Measurements from ENCODE around the gene REEP6.
A peak's percentile ranks its signal among the peaks of the same experiment; 100 is the strongest.

The REEP6 gene

DNA sequence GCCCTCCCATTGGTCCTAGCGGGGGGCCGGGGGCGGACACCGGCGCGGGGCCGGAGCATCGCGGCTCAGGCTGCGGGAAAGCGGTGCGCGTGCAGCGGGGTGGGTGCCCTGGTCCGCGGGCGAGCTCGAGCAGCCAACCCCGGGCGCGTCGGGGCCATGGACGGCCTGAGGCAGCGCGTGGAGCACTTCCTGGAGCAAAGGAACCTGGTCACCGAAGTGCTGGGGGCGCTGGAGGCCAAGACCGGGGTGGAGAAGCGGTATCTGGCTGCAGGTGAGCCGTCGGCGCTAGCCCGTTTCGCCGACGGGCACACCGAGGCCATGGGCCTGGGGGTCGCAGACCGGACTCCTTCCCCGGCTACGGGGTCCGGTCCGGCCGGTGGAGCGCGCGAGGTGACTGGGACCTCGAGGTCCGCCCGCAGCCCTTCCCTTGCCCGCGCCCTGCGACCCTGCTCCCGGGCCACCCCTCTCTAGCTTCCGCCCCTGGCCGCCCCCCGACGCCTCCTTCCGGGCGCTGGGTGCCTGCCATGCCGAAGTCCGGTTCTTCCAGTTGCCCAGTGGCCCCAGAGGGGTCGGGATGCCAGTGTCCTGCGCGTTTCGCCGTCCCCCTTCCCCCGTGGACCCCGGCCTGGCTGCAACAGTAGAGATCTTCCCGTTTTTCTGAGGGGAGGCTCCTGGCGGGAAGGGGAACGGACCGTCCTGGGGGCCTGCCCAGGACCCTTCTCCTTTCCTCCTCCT lies at the start of gene REEP6:
TSS of gene REEP6 (plus strand) at position 68 of the 735 bp plus-strand sequence. CDS start at position 157, 89 bp downstream.
- DNase-seq = no peak

DNA sequence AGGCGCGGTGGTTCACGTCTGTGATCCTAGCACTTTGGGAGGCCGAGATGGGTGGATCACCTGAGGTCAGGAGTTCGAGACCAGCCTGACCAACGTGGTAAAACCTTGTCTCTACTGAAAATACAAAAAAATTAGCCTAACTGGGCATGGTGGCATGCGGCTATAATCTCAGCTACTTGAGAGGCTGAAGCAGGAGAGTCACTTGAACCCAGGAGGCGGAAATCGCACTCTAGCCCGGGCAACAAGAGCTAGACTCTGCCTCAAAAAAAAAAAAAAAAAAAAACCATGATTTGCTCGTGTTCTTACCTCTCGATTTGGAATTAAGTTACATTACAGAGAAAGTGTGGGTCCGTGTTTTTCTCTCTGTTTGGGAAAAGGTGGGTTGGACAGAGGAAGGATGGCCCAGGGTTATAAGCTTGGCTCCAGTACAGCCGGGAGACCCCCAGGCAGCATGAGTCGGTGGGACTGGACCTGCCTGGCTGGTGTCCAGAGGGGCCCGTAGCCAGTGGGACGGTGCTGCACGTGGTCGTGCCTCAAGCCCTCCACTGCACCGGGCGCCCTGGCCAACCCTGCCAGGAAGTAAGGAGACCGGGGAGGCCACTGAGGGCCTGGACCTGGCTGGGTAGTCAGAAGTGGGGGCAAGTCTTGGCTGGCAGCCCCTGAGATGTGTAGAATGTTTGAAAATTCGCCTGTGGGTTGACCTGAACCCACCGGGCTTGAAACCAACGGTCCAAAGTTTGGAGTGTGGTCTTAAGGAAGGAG lies 49.1 kb upstream of the REEP6 start:
- DNase-seq = no peak

DNA sequence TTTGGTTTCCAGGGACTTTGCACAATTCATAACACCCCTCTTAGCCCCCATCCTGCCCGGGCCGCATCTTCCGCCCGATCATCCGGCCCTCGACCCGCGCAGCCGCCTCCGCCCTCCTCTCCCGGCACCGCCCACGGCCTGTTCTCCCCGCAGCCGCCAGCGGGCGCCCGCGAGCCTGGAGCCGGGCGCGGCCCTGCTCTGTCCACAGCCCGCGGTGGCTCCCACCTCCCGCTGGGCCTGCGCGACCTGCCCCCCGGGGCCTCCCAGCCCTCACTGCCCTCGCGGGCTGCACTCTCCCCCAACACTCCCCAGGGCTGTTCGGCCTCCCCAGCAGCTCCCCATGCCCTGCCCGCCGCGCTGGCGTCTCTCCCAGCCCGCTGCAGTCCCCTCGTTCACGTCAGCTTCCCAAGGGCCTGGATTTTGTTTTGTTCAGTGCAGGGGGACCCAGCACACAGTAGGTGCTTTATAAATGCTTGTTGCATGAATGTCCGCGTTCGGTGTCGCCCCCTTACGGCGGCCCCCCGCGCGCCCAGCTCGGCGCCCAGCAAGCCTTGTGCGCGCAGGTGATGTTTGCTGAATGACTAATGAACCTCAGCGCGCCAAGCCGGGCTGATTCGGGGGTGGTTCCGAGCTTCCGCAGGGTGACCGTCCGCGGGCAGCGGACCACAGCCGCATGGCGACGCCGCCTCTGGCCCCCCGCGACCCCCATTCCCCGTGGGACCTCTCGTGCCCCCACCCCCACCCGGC lies 45.6 kb upstream of the REEP6 start:
- peak; percentile 91 for DNase-seq

DNA sequence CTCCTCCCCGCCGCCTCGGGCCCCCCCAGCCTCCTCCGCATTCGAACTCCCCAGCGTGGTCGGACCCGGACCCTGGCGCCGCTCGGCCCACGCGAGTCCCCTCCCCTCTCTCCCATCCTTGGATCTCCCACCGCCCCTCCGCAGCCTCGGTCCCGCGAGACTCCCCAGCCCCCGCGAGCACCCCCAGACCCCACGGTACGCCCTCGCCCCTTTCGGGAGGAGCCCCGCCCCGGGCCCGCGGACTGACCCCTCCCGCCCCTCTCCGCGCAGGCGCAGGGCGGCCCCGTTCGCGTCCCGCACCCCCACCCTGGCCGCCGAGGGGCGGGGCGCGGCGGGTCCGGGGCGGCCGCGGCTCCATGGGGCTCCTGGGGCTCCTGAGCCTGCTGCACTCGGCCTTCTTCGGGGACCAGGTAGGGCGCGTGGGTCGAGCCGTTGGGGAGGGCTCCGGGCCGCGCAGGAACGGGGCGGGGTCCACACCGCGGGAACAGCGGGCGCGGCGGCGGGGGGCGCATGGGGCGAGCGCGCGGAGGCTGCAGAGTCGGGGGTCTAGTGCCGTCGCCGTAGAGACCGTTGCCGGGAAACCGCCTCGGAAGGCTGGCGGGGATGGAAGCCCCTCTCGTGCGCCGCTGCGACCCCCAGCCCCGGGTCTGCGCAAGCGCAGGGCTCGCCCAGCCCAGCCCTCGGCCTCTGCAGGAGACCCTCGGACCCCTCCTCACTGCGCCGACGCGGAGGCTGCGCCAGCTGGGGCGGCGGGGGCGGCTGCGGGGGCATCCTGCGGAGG lies 44.9 kb upstream of the REEP6 start:
- no peak for DNase-seq

DNA sequence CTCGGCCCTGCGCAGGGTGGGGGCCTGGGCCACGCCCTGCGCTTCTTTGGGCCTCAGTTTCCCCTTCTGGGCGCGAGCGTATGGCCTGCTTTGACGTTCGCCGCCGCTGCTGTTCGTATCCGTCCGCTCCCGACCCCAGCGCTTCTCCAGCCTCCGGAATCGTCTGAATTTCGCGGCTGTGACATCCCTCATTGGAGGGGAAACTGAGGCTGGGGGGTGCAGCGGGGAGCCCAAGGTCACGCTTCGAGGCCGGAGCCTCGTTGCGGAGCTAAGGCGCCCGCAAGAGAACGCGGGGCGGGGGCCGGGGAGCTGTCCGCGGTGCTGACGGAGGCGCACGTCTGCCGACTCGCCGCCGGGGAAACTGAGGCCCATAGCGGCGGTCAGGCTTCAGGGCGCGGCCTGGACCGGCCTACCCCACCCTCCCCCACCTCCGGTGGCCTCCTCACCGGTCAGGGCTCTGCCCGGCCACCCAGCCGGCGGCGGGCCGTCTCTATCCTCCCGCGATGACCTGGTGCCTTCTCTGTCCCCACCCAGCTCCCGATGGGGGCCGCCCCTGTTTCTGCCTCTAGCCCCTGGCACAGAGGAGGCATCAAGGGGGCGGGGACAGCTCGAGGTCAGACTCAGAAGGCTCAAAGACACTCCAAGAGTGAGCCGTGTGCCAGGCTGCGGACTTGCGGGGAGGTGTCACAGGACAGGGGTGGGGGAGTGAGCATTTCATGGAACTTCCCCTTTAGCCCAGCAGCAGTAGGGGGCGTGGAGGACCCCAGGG lies 44.1 kb upstream of the REEP6 start:
- no peak for DNase-seq

DNA sequence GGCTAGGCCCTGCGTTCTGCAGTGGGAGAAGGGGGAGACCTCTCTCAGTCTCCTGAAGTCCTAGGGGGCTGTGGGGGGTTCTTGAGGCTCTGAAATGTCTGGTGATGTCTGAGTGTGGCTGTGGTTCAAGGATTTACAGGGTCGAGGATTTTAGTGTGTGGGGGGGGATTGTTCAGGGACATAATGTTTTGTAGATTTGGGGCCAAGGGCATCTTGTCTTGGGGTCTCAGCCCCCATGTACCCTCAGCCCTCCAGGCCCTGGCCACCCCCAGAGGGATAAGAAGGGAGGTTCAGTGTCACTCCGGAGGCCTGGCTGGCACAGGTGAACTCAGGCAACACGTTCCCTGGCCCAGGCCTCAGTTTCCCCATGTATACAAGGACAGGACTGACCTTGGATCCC lies 43.5 kb upstream of the REEP6 start:
- DNase-seq = no peak

DNA sequence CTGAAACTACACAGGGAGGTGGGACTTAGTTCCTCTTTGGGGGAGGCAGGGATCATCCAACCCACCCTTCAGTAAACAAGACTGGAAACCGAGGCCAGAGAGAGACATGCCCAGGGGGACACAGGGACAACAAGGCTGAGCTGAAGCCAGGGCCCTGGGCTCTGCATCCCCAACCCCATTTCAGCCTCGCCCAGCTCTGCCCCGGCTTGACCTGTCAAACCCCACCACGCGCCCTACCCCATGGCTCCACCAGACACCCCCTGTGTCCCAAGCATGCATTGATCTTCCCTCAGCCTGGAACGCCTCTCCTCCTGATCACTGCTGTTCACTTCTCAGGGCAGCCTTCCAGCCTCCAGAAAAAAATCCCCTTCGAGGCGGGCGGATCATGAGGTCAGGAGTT lies 43.0 kb upstream of the REEP6 start:
- no peak for DNase-seq

DNA sequence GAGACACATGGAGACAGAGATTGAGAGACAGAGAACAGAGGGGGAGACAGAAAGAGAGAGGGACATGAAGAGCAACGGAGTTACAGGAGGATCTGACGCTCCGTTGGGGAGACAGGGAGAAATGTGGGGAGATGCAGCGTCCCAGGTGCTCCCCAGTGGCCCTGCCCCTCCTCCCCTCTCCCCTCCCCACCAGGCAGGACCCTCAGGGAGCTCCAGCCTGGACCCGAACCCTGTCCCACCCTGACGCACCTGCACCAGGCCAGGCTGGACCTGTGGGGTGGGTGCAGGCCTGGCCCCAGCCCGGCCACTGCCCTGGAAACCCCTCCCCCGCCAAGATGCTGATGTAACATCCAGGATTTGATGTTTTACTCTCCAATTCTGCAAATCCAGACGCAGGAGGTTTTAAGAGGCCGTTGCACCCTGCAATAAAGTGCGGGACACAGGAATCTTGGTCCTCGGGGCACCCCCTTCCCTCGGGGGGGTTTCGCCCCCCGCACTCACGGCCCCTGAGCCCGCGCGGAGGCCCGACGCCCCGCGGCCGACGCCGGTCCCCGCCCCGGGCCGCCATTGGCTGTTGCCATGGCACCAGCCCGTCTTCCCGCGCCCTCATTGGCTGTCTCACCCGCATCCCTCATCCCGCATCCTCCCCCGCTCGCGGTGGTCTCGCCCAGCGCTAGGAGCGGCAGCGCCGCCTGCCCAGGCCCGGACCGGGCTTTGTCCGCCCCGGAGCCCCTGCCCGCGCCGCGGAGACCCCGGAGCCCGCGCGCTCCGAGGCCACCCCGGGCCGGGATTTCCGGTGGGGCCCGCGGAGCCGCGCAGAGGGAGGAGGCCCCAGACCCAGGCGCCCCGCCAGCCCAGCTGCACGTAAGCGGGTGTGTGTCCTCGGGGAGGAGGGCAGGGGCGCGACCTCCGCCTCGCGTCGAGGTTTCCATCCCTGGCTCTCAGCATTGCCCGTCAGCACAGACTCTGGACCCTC lies 41.2 kb upstream of the REEP6 start, which contains the start of gene APC2:
TSS of gene APC2 (plus strand) at position 655 of the 976 bp plus-strand sequence. CDS start 2,881 bp downstream, outside the sequence.
- peak; percentile 51 for DNase-seq

DNA sequence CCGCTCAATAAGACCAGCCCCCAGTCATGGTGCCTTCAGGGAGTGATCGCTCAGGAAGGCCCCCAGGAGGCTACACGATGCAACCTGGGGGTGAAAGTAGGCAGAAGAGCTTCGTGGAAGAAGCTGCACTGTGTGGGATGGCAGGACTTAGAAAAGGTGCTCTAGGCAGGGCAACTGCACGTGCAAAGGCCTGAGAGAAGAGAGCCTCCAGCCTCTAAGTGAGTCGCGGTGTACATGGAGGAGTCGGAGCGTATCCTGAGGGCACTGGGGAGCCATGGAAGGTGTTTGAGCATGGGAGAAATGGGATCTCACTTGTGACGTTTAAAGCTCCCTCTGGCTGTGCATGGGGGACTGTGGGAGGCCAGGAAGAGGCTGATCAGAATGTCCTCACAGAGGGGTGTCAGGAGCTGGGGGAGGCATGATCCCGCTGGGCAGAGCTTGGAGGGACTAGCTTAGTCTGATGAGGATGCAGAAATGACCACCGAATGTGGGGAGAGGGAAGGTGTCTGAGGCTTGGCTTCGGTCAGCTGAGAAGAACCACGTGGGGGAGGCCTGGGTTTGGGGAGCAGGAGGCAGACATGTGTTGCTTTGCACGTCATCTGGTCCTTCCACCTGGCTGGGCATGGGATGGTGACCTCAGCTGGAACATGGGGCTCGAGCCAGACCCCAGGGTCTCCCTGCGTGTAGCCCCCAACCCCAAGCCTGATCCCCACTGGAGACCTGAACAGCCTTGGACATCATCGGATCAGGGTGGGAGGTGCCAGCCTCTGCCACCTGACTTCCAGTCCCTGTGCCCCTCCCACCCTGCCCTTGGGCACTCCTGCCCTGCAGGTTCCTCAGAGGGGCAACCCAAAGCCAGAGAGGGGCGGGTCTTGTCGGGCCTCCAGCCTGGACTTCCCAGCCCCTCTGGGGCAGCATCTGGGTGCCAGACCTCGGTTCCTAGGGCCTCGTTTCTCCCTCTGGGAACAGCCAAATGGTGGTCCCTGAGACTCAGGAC lies 39.9 kb upstream of the REEP6 start:
- DNase-seq = no peak

DNA sequence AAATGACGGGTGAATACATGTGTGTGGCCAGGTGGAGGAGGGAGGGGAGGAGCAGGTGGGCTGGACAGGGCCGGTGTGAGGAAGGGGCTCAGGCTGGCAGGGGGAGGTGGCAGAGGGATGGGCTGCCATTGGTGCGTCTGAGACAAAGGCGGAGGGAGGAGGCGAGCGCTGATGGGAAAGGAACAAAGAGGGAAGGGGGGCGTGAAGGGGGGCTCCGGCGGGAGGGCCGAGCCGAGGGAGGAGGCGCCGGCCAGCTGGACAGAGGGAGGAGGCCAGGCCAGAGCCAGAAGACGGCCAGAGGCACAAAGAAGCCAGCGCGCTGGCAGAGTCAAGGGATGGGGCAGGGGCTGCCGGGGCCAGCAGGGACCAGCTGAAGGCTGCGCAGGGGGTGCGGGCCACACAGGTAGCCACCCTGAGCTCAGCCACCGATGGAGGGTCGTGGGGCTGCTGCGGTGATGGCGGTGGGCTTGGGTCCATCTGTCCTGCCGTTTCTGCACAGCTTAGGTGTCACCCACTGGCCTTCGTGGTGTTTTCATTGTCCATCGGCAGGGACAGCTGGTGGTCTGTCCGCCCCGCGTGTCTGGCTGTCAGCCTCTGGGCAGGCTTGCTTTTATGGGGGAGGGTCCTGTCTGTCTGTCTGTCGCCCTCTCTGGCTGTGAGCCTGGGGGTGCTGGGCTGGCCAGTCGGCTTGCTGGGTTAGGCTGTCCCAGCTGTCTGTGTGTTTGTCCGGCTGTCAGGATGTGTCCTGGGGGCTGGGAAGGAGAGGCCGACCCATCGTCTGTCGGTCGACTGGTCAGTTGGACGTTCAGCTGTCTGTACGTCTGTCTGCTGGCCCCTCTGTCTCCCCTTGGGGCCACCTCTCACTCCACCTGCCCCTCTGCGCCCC lies 38.8 kb upstream of the REEP6 start:
- no peak for DNase-seq

DNA sequence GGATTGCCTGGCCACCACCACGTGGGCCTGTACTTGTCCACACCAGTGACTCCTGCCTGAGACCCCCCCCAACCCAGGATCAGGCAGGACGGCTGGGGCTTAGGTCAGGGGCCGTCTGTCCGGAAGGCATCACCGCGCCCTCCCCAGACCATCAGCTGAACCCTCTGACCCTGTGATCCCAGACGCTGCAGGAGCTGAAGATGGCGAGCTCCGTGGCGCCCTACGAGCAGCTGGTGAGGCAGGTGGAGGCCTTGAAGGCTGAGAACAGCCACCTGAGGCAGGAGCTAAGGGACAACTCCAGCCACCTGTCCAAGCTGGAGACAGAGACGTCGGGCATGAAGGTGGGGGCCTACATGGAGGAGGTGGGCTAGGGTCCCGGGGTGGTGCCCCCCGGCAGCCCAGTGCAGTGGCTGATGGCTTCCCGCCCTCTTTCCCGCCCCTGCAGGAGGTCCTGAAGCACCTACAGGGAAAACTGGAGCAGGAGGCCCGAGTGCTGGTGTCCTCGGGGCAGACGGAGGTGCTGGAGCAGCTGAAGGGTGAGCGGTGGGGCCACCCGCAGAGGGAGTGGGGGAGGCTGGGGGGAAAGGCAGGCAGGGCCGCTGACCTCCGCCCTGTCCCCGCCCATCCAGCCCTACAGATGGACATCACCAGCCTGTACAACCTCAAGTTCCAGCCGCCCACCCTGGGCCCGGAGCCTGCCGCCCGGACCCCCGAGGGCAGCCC lies 38.0 kb upstream of the REEP6 start:
- DNase-seq = no peak

DNA sequence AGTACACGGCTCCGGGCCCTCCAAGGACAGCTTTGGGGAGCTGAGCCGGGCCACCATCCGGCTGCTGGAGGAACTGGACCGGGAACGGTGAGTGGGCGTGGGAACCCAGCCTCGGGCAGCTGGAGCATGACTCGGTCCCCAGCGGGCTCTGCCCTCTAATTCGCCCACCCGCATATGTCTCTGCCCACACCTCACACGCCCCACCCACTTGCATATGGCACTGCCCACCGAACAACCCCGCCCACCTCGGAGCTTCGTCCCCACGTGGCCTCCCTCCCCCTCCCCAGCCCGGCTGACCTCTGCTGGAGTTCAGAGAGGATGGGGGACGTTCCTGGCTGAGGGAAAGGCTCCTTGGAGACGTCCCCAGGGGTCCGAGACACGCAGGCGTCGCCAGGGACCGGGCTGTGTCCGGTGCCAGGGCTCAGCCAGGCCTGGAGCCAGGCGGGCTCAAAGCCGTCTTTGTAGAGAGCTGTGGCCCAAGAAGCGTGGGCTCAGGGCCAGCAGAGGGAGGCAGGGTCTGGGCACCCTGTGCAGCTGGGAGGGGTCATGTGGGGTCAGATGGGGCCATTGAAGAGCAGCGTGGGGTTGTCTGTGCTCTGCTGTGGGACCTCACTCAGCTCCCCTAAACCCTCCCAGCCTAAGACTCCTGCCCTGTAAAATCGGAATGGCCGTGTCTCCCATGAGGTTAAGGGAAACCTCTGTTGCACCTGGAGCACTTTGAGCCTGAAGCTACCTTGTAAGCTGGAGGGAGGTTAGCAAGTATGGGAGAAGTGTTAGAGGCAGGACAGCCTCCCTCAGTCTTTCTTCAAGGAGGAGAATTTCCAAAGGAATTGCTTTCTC lies 37.2 kb upstream of the REEP6 start:
- DNase-seq = no peak

DNA sequence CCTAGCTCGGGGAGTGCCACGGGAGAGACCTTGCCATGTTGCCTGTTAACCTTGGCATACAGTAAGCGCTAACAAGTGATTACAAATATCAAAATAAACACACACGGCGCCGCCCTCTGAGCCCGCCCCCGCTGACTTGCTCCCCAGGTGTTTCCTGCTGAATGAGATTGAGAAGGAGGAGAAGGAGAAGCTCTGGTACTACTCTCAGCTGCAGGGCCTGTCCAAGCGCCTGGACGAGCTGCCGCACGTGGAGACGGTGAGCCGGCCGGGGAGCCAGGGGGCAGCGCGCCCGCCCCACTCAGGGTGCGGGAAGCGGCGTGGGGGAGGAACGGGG lies 36.0 kb upstream of the REEP6 start:
- no peak for DNase-seq

DNA sequence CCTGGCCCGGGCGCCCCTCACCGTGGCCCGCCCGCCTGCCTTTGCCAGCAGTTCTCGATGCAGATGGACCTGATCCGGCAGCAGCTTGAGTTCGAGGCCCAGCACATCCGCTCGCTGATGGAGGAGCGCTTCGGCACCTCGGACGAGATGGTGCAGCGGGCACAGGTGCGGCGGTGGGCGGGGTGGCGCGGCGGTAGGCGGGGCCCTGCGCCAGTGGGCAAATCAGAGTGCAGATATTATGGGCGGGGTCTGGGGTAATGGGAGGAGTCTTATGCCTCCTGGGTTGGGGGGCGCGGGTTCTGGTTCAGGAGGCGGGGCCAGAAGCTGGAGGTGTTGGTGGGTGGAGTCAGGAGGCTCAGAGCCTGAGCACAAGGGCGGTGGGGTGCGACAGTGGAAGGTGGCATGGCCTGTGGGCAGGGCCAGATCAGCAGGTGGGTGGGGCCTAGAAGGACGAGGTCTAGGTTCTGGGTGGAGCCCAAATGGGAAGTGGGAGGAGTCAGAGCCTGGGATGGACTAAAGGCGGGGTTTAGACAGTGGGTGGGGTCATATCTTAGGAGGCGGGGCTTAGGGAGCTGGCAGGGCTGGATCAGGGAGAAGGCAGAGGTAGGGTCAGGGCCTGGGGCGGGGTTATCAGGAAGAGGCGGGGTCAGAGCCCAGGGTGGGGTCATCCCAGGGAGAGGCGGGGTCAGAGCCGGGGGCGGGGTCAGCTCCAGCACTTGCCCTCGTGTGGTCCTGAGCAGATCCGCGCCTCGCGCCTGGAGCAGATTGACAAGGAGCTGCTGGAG lies 35.5 kb upstream of the REEP6 start:
- DNase-seq = peak; percentile 77

DNA sequence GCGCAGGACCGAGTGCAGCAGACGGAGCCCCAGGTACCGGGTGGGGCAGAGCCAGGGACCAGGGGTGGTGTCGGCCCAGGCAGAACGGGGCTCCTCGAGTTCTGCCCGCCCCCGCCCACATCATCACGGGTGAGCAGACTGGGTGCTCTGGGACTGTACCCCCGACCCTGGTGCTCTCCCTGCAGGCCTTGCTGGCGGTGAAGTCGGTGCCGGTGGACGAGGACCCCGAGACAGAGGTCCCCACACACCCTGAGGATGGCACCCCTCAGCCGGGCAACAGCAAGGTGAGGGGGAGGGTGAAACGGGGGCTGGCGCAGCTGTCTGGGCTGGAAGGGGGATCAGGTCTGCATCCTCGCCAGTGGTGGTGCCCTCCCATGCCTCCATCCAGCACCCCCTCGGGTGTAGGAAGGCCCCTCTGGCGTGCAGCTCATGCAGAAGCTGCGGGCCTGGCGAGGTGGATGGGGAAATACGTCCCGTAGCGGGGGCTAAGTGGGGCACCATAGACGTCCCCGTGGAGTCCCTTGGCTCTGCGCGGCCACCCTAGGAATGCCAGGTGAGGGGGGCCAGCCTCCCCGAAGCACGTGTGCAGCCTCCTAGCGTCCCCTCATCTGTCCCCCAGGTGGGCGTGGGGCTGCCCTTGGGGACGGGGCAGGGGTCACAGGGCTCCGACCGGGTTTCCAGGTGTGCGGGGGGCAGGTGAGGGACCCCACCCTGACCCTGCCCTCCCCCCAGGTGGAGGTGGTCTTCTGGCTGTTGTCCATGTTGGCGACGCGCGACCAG lies 34.7 kb upstream of the REEP6 start:
- no peak for DNase-seq

Measured in activated CD4-positive, alpha-beta T cell treated with anti-CD3 and anti-CD28 coated beads, Interleukin-2, Interleukin-6, amounts not matched to agents 100 ng/mL and 50 ng/mL, durations not matched to agents 16 hours and 8 hours (primary cell).